Measurements from ENCODE around the gene CCN6. TPM values are rescaled to one million over a fixed set of nuclear protein-coding genes. Genes with fewer than 3 reads are reported as not detected.
"Not testable (repeated sequence)": the region's sequence is repeated elsewhere in the genome, so short reads cannot be mapped to it uniquely, and the experiment has no call there.

The CCN6 gene
- total RNA-seq, 2 experiments from 2014 or later: not detected

- Mint-ChIP-seq H3K27me3 (peaks cover 31% of the 10 kb centered on the region), H3K4me1 (ENCODE audit: low read depth) (peaks cover 11% of the 10 kb centered on the region), H3K9me3 (no peaks in the 10 kb centered on the region), H3K27ac (no peak overlapping the region), H3K36me3 (ENCODE audit: low read depth) (peaks cover 27% of the 10 kb centered on the region), H3K4me3 (no peak overlapping the region)
- Histone ChIP-seq H3K4me3 (ENCODE audit: low read length) (peak overlapping the region; percentile 88), H3K27ac (ENCODE audit: low read depth in 1 of 2, low read length in 2 of 2) (peak overlapping the region; percentile 60 to 84), H3K27me3 (ENCODE audit: control insufficient read depth in 1 of 2, insufficient read depth in 2 of 2, low read length in 2 of 2) (peaks cover 0 to 6% of the 10 kb centered on the region in 2 experiments), H3K9me3 (ENCODE audit: control insufficient read depth in 1 of 2, insufficient read depth in 1 of 2, low read length in 2 of 2) (no peaks in the 10 kb centered on the region), H3K4me1 (ENCODE audit: insufficient read depth, low read length) (peaks cover 3% of the 10 kb centered on the region), H3K36me3 (ENCODE audit: insufficient read depth, low read length) (peaks cover 18% of the 10 kb centered on the region)
- DNase-seq (no peak), ATAC-seq (ENCODE audit: poor library complexity) (no peak)
- TF ChIP-seq CTCF (IDR thresholded peaks at IDR 0.05): no peak
- ChIA-PET POLR2A (interaction anchor here (0.9 to 1.8 kb wide), 14 partner anchors 9 to 1274 kb away, joined by 3 to 11 read pairs (median 4); partner anchors contain the start of genes AMD1, CDK19, GTF3C6 and REV3L), CTCF (interaction anchor here (1.3 to 2.2 kb wide), 3 partner anchors 75 to 829 kb away, joined by 3 to 16 read pairs (median 6); a partner anchor contains a TSS)
- intact Hi-C loops (cut with DNase I, micrococcal nuclease): loop anchor here (1.0 to 10.0 kb wide), 6 partner anchors 45 to 1903 kb away; partner anchors contain the start of genes CDC40 (in 1 of the 2) and REV3L (in 1 of the 2)
Measured at GRCh38 chr6:112087916-112088315, 34.0 kb downstream of the CCN6 start.

GRCh38 chr6:112096901-112097300 is 43.0 kb downstream of the CCN6 start:
- no peak overlapping the region for H3K27ac Mint-ChIP-seq
- DNase-seq: no peak
- TF ChIP-seq CTCF (IDR thresholded peaks at IDR 0.05): no peak
- ATAC-seq (ENCODE audit: poor library complexity): no peak
- no peaks in the 10 kb centered on the region for H3K9me3 Mint-ChIP-seq
- CTCF ChIA-PET: no interaction called here
- H3K4me3 Mint-ChIP-seq: no peak overlapping the region
- peaks cover 23% of the 10 kb centered on the region for H3K36me3 Mint-ChIP-seq (ENCODE audit: low read depth)
- intact Hi-C loops (cut with DNase I, micrococcal nuclease): no loop called here
- Histone ChIP-seq H3K4me1 (ENCODE audit: insufficient read depth, low read length) (no peaks in the 10 kb centered on the region), H3K36me3 (ENCODE audit: insufficient read depth, low read length) (no peaks in the 10 kb centered on the region), H3K27me3 (ENCODE audit: control insufficient read depth in 1 of 2, insufficient read depth in 2 of 2, low read length in 2 of 2) (no peaks in the 10 kb centered on the region), H3K4me3 (ENCODE audit: low read length) (no peak overlapping the region), H3K9me3 (ENCODE audit: control insufficient read depth in 1 of 2, insufficient read depth in 1 of 2, low read length in 2 of 2) (no peaks in the 10 kb centered on the region), H3K27ac (ENCODE audit: low read depth in 1 of 2, low read length in 2 of 2) (no peak overlapping the region)
- H3K27me3 Mint-ChIP-seq: peaks cover 8% of the 10 kb centered on the region
- POLR2A ChIA-PET: interaction anchor here (1.0 kb wide), 1 partner anchor 10 kb away, joined by 3 read pairs; the partner anchor contains the start of genes FAM229B and TUBE1
- no peaks in the 10 kb centered on the region for H3K4me1 Mint-ChIP-seq (ENCODE audit: low read depth)

- H3K27ac Mint-ChIP-seq: no peak overlapping the region
- intact Hi-C loops (cut with DNase I, micrococcal nuclease): no loop called here
- CTCF ChIA-PET: interaction anchor here (1.0 kb wide), 1 partner anchor 63 kb away, joined by 3 read pairs; no protein-coding TSS in a partner anchor
- H3K9me3 Mint-ChIP-seq: peaks cover 4% of the 10 kb centered on the region
- Histone ChIP-seq H3K4me1 (ENCODE audit: insufficient read depth, low read length) (no peaks in the 10 kb centered on the region), H3K4me3 (ENCODE audit: low read length) (no peak overlapping the region), H3K27me3 (ENCODE audit: control insufficient read depth in 1 of 2, insufficient read depth in 2 of 2, low read length in 2 of 2) (no peaks in the 10 kb centered on the region), H3K9me3 (ENCODE audit: control insufficient read depth in 1 of 2, insufficient read depth in 1 of 2, low read length in 2 of 2) (no peaks in the 10 kb centered on the region), H3K36me3 (ENCODE audit: insufficient read depth, low read length) (no peaks in the 10 kb centered on the region), H3K27ac (ENCODE audit: low read depth in 1 of 2, low read length in 2 of 2) (no peak overlapping the region)
- peaks cover 23% of the 10 kb centered on the region for H3K36me3 Mint-ChIP-seq (ENCODE audit: low read depth)
- no peaks in the 10 kb centered on the region for H3K4me1 Mint-ChIP-seq (ENCODE audit: low read depth)
- no peak overlapping the region for H3K4me3 Mint-ChIP-seq
- ATAC-seq (ENCODE audit: poor library complexity) (no peak), DNase-seq (no peak)
- TF ChIP-seq CTCF (IDR thresholded peaks at IDR 0.05): no peak
- no peaks in the 10 kb centered on the region for H3K27me3 Mint-ChIP-seq
- POLR2A ChIA-PET: no interaction called here
Measured at GRCh38 chr6:112100561-112100960, 46.7 kb downstream of the CCN6 start.

GRCh38 chr6:112106026-112106425 is 52.1 kb downstream of the CCN6 start:
- ATAC-seq (ENCODE audit: poor library complexity); H3K27ac ChIP-seq (ENCODE audit: low read depth in 1 of 2, low read length in 2 of 2); POLR2A ChIA-PET; H3K9me3 ChIP-seq (ENCODE audit: control insufficient read depth in 1 of 2, insufficient read depth in 1 of 2, low read length in 2 of 2); H3K4me1 ChIP-seq (ENCODE audit: insufficient read depth, low read length); H3K36me3 ChIP-seq (ENCODE audit: insufficient read depth, low read length); H3K4me3 Mint-ChIP-seq; H3K4me1 Mint-ChIP-seq (ENCODE audit: low read depth); H3K4me3 ChIP-seq (ENCODE audit: low read length); H3K27me3 ChIP-seq (ENCODE audit: control insufficient read depth in 1 of 2, insufficient read depth in 2 of 2, low read length in 2 of 2); CTCF ChIA-PET; H3K27ac Mint-ChIP-seq; H3K9me3 Mint-ChIP-seq; intact Hi-C loops (cut with DNase I, micrococcal nuclease); H3K27me3 Mint-ChIP-seq; H3K36me3 Mint-ChIP-seq (ENCODE audit: low read depth); DNase-seq: not testable (repeated sequence)
